LoVo (cell line): ENCODE measurements around the gene EDARADD.
"Not testable (repeated sequence)": the region's sequence is repeated elsewhere in the genome, so short reads cannot be mapped to it uniquely, and the experiment has no call there.

Experiments used
- DNase-seq: peaks from one replicate; pipeline ENCODE4 v3.0.0-alpha.2; 2016; ENCODE audit warnings: low spot score

EDARADD gene

DNA sequence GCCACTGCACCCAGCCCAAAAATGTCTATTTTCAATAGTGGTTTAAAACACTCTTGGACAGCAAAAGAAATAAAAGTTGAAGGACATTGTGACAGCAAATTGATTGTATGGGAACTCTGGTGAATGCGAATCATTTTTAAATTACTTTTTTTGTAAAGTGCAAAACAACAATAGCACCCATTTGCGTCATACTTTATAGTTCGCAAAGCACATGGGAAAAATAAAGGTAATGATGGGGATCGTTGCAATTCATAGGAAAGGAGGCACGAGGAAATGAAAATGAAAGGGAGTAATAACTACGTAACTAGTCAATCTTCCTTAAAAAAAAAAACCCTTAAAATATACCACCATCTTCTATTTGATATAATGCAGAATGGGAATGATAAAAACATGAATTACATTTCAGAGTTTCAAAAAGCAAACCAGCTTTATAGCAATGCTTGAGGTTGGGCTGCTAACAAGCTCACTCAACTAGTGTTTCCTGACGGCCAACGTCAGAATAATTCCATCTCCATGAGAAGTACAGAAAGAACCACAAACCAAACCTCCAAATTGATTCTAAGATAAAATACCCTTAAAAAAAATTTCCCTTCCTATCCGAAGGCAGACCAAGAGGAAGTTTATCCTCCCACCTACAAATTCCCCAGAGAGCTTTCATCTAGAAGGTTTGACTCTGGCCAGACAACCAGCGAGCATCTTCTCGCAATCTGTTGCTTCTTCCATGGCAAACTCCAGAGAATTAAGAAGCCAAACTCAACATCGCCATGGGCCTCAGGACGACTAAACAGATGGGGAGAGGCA, at the start of gene EDARADD:
TSS of gene EDARADD (plus strand) at position 606 of the 801 bp plus-strand sequence. CDS start at position 765, 159 bp downstream.
- no peak for DNase-seq

- no peak for DNase-seq
Measured at GRCh38 chr1:236345728-236346127, 48.4 kb upstream of the EDARADD start.

DNA sequence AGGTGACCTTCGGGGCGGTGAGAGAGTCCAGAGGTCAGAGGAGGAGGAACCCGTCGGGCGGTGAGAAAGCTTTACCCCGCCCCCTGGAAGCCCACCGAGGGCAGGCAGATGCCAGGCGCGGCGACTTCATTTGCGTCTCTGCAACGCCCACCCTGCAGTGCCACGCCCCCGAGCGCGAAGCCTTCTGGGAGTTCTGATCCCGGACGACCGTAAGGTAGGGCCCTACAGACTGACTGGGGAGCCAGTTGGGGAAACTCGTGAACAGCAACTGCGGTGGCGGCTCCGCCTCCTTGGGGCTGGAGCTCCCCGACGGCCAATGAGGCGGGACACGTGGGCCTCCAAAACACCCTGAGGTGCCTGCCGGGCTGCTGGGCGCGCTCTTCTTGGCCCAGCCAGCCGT, 46.0 kb upstream of the EDARADD start:
- no peak for DNase-seq

DNA sequence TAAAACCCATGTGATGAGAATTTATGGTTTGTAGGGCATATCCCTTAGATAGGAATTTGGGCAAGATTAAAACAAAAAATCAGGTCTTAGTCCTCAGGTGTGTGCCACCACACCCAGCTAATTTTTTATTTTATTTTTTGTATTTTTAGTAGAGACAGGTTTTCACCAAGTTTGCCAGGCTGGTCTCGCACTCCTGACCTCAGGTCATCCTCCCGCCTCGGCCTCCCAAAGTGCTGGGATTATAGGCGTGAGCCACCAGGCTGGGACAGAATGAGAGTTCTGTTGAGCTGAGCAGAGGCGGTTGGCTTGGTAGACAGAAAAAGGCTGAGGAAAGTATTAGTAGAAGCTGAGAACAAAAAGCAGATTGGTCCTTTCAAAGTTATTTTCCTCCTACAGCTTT, 43.8 kb upstream of the EDARADD start:
- DNase-seq: no peak

DNA sequence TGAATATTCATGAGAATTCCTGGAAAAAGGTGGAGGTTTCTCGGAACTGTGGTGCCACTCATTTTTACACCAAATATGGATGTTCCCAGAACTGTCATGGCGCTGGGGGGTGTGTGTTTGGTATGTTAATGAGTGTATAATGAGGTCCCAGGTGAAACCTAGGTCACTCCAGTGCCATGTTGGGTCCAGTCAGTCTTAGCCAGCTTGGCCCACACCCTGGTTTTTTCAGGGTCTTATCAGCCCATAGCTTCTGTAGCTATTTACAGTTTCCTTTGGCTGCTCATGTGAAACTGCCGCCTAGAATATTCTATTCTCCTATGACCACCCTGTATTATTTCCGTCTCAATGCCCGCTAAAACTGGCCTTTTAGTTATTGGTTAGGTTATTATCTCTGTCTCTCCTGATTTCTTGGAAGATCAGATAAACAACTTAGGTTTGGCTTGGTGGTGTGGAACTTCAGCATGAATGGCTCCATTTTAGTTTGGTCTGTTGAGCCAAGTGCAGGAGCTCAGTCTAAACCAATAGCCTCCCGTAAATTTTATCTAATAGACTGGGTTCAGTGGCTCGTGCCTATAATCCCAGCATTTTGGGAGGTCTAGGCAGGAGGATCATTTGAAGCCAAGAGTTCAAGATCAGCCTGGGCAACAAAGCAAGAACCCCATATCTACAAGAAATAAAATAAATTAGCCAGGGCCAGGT, 42.1 kb upstream of the EDARADD start:
- no peak for DNase-seq

GRCh38 chr1:236352747-236353146, 41.3 kb upstream of the EDARADD start:
- DNase-seq: not testable (repeated sequence)

DNA sequence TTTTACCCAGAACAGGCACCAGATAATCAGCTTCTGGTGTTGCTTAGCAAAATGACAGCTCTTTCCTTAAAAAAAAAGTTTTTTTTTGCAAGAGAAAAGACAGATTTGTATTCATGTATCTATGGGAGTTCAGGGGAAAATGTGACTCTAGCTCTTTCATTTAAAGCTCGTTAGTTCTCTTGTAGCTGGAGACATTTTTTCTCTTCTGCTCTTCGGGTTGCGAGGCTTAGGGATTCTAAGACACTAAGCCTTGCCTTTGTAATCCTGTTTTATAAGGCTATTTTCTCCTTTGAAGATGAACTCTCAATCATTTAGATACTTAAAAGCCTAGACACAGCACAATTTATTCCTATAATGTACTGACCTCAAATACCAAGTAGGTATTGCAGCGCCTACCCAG, 40.3 kb upstream of the EDARADD start:
- no peak for DNase-seq

- DNase-seq: no peak
Measured at GRCh38 chr1:236354330-236355147, 39.5 kb upstream of the EDARADD start.

- no peak for DNase-seq
Measured at GRCh38 chr1:236356141-236356540, 37.9 kb upstream of the EDARADD start.

DNA sequence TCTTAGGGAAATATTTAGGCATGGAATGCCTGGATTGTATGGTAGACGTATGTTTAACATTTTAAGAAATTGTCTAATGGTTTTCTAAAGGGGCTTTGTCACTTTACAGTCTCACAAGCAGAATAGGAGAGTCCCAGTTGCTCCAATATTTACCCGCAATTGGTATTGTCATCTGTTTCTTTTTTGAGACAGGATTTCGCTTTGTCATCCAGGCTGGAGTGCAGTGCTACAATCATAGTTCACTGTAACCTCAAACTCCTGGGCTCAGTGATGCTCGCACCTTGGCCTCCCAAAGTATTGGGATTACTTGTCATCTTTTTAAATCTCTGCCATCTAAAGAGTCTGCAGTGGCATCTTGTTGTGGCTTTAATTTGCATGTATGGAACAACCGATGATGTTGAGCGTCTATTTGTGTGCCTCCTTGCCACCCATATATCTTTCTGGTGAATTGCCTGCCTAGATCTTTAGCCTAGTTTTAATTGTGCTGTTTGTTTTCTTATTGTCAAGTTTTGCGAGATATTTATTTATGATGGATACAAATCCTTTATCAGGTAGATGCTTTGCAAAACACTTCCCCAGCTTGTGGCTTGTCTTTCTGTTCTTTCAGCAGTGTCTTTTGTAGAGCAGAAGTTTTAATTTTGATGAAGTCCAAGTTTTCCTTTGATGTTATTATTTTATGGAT, 32.0 kb upstream of the EDARADD start:
- DNase-seq: no peak

- DNase-seq: no peak
Measured at GRCh38 chr1:236363237-236363636, 30.8 kb upstream of the EDARADD start.

DNA sequence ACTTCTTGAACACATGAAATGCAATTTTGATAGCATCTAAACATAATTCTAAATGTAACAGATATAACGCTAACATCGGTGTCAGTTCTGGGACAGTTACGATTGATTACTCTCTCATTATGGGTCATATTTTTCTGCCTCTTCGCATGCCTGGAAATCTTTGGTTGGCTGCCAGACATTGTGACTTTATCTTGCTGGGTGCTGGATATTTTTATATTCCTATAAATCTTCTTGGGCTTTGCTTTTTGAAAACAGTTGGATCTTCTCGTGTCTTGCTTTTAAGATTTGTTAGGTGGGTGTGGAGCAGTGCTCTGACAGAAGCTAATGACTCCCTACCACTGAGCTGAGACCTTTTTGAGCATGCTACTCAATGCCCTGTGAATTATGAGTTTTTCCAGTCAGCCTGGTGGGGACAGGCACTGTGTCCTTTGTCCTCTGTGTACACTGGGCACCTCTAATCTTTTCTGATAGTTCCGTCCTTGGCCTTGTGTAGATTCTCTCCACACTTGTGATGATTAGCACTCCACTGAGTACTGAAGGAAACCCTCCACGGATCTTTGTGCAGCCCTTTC, 28.0 kb upstream of the EDARADD start:
- no peak for DNase-seq

GRCh38 chr1:236366681-236367080, 27.4 kb upstream of the EDARADD start:
- DNase-seq: not testable (repeated sequence)

GRCh38 chr1:236370420-236370819, 23.7 kb upstream of the EDARADD start:
- DNase-seq: no peak

DNA sequence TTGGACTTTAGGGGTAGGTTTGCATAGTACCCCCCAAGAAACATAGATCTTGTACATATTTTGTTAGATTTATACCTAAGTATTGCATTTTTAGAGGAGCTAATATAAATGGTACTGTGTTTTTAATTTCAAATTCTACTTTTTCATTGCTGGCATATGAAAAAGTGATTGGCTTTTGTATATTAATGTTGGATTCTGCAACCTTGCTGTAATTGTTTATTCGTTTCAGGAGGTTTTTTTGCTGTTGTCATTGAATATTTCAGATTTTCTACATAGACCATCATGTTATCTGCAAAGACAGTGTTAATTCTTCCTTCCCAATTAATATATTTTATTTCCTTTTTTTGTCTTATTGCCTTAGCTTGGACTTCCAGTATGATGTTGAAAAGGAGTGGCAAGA, 23.0 kb upstream of the EDARADD start:
- no peak for DNase-seq

GRCh38 chr1:236377832-236378535, 16.1 kb upstream of the EDARADD start:
- no peak for DNase-seq

DNA sequence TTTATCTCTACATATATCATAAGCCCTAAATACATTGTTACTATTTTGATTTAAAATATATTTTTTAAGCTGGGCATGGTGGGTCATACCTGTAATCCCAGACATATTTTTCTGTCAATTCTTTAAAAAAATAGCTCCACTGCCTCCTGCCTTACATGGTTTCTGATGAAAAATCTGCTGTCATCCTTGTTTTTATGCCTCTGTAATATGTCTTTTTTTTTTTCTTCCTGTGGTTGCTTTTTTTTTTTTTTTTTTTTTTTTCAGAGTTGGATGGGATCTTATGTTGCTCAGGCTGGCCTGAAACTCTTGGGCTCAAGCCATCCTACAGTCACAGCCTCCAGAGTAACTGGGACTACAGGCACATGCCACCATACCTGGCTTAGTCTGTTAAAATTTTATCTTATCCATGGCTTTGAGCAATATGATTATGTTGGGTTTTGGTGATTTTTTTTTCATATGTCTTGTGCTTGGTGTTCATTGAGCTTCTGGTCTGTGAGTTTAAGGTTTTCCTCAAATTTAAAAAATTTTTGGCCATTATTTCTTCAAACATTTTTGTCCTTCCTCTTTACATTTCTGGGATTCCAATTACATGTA, 12.4 kb upstream of the EDARADD start:
- no peak for DNase-seq

DNA sequence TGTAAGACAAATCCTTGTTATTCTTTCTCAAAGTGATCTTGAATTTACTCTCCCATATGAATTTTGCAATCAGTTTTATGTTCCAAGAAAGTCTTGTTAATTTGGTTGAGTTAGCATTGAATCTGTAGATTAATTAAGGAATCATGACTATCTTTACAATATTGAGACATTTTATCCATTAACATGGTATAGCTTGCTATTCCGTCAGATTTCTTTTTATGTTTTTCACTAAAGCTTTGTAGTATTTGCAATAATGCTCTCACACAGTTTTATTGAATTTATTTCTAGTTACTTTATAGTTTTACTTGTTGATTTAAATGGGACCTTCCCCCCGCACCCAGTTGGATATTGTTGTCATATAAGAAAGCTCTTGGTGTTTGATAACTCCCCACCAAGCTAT, 5.8 kb upstream of the EDARADD start:
- DNase-seq: no peak

DNA sequence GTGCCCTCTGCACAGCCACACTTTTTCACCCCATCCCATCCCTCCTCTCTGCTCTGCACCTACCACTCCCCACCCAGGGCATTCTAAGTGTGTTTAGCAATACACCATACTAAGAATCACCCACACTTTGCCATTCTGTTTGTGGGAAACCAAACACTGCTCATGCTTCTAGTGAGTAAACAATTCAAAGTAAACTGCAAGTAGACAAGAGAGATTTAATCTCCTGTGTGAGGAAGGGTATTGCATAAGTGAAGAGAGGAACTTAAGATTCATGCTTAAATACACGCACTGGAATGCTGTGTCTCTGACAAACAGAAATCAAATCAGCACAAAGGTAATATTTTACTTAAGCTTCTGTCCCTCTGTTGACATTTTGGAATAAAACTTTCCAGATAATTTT, 4.8 kb upstream of the EDARADD start:
- DNase-seq: no peak

- DNase-seq: no peak
Measured at GRCh38 chr1:236391008-236391407, 3.1 kb upstream of the EDARADD start.

- no peak for DNase-seq
Measured at GRCh38 chr1:236392182-236392581, 1.9 kb upstream of the EDARADD start.
